KMS-11 (cell line): ENCODE results near the gene C9orf85.

Experiments
- H2AFZ ChIP-seq: fragments of 200-600 bp; sonication (generic); 2 replicates; pipeline ENCODE4 v1.6.1; 2016; ENCODE audit warnings: antibody characterized with exemption, mixed run types, low read depth
- H3K27ac ChIP-seq: fragments of 200-600 bp; sonication (generic); 2 replicates; pipeline ENCODE4 v1.6.1; 2016; ENCODE audit warnings: mild to moderate bottlenecking, mixed run types
- H3K27me3 ChIP-seq: fragments of 200-600 bp; sonication (generic); 2 replicates; pipeline ENCODE4 v1.6.1; 2017; ENCODE audit warnings: mild to moderate bottlenecking, low read depth, mixed run types, moderate library complexity; ENCODE audit not compliant: insufficient read depth
- H3K36me3 ChIP-seq: fragments of 200-600 bp; sonication (generic); 2 replicates; pipeline ENCODE4 v1.6.1; 2017; ENCODE audit warnings: mild to moderate bottlenecking, mixed run types; ENCODE audit not compliant: insufficient read depth
- H3K4me1 ChIP-seq: fragments of 200-600 bp; sonication (generic); 2 replicates; pipeline ENCODE4 v1.6.1; 2016; ENCODE audit warnings: mild to moderate bottlenecking, low read depth, mixed run types; ENCODE audit not compliant: poor library complexity, severe bottlenecking
- H3K4me2 ChIP-seq: fragments of 200-600 bp; sonication (generic); 2 replicates; pipeline ENCODE4 v1.7.0; 2016; ENCODE audit warnings: mild to moderate bottlenecking, mixed run types
- H3K4me3 ChIP-seq: fragments of 200-600 bp; sonication (generic); IDR thresholded peaks from 2 replicates; pipeline ENCODE4 v1.6.1; 2017; ENCODE audit warnings: low read depth, low read length, mixed read lengths; ENCODE audit not compliant: insufficient read depth
- H3K79me2 ChIP-seq: fragments of 200-600 bp; sonication (generic); 2 replicates; pipeline ENCODE4 v1.6.1; 2016; ENCODE audit warnings: low read depth, mixed run types; ENCODE audit not compliant: insufficient read depth
- H3K9ac ChIP-seq: fragments of 200-600 bp; sonication (generic); 2 replicates; pipeline ENCODE4 v1.6.1; 2016; ENCODE audit warnings: mild to moderate bottlenecking, mixed run types
- H4K20me1 ChIP-seq: fragments of 200-600 bp; sonication (generic); 2 replicates; pipeline ENCODE4 v1.6.1; 2016; ENCODE audit warnings: mild to moderate bottlenecking, mixed run types; ENCODE audit not compliant: insufficient read depth
- TF ChIP-seq, protein P1 (sequence below): fragments of 200-600 bp; sonication (generic); conservative IDR thresholded peaks from 2 replicates; pipeline ENCODE4 v1.6.1; 2017; ENCODE audit warnings: low read depth, mild to moderate bottlenecking, antibody characterized with exemption, low read length, moderate library complexity, mixed read lengths

C9orf85 gene

DNA sequence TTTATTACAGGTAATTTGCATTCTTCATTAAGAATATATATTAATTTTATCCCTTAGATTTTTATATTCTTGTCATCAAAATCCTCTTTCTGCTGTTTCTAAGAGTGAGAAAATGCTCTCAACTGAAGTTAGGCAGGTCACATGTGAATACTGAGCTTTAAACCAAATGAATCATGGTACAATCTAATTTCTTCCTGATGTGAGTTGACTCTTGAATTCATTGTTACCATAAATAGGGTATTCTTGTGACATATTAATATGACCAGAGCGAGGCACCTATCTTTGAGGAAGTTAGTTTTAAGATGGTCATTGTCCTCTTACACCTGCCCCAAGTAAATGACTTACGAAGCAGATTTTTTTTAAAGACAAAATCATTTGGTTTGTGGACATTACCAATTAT, 17.4 kb downstream of the C9orf85 start:
- Histone ChIP-seq H4K20me1 (no peaks in the 10 kb centered on the region), H3K27ac (no peak overlapping the region), H3K4me3 (no peak overlapping the region), H3K79me2 (0 out of 2 replicates have a peak, but pooled peaks cover 3% of the 10 kb centered on the region), H3K9ac (no peak overlapping the region), H3K27me3 (no peaks in the 10 kb centered on the region), H3K4me2 (no peak overlapping the region), H2AFZ (no peak overlapping the region), H3K36me3 (no peaks in the 10 kb centered on the region), H3K4me1 (peaks cover 16% of the 10 kb centered on the region)
- TF ChIP-seq, protein P1, sequence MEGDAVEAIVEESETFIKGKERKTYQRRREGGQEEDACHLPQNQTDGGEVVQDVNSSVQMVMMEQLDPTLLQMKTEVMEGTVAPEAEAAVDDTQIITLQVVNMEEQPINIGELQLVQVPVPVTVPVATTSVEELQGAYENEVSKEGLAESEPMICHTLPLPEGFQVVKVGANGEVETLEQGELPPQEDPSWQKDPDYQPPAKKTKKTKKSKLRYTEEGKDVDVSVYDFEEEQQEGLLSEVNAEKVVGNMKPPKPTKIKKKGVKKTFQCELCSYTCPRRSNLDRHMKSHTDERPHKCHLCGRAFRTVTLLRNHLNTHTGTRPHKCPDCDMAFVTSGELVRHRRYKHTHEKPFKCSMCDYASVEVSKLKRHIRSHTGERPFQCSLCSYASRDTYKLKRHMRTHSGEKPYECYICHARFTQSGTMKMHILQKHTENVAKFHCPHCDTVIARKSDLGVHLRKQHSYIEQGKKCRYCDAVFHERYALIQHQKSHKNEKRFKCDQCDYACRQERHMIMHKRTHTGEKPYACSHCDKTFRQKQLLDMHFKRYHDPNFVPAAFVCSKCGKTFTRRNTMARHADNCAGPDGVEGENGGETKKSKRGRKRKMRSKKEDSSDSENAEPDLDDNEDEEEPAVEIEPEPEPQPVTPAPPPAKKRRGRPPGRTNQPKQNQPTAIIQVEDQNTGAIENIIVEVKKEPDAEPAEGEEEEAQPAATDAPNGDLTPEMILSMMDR = no peak

DNA sequence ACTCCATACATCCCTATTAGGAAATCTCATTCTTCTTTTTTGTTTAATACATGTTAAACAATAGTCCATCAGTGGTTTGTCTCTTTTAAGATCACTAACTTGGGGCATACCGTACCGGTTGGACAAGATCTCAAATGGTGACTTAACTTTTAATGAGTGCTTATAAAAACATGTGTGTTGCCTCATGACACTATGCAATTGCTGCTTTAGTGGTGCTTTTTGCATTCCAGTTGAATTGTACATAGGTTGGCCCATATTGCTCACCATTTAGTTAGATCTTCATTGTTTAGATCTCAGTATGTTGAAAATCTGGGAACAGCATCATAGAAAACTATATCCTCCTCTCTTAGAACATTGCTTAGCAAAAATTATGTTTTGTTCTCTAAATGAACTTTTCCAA, 17.8 kb downstream of the C9orf85 start:
- 0 out of 2 replicates have a peak, but pooled peaks cover 3% of the 10 kb centered on the region for H3K79me2 ChIP-seq
- TF ChIP-seq, protein P1 = no peak

DNA sequence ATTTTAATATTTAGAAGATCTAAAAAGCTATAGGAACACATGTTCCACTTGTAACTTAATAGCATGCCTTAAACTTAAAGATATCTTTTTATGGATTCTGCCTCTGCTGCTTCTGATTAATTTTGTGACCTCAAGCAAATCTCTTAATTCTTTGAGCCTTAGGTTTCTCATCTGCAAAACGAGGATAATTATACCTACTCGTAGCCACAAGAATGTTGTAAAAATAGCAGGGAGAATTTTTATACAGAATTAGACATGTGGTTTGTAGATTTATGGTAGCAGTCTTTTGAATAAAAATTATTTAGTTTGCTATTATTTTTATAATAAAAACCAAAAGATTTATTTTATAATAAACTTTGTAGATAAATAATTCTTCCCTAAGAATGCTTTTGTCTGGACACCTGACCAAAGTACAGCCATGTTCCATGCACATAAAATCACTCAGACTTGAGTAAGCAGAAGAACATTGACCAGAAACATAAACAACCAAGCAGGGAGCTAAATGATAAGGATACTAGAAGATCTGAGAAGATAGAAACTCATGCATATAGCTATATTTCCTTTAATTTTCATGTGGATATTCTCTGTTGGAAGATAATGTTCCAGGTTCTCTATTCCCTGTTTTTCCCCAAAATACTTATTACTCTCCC, 18.5 kb downstream of the C9orf85 start:
- Histone ChIP-seq H3K79me2 (0 out of 2 replicates have a peak, but pooled peaks cover 3% of the 10 kb centered on the region), H3K36me3 (no peaks in the 10 kb centered on the region), H3K4me2 (no peak overlapping the region), H3K4me3 (no peak overlapping the region), H3K9ac (no peak overlapping the region), H2AFZ (no peak overlapping the region), H4K20me1 (no peaks in the 10 kb centered on the region), H3K27ac (no peak overlapping the region), H3K4me1 (peaks cover 16% of the 10 kb centered on the region), H3K27me3 (no peaks in the 10 kb centered on the region)
- TF ChIP-seq, protein P1 = no peak

More for the DNA sequence above, 17.8 kb downstream of the C9orf85 start:
- H3K4me3 ChIP-seq = no peak overlapping the region
- H3K27ac ChIP-seq = no peak overlapping the region
- H3K4me1 ChIP-seq = peaks cover 16% of the 10 kb centered on the region
- H3K27me3 ChIP-seq = no peaks in the 10 kb centered on the region
- no peaks in the 10 kb centered on the region for H4K20me1 ChIP-seq
- no peak overlapping the region for H2AFZ ChIP-seq
- no peaks in the 10 kb centered on the region for H3K36me3 ChIP-seq
- no peak overlapping the region for H3K4me2 ChIP-seq
- no peak overlapping the region for H3K9ac ChIP-seq

DNA sequence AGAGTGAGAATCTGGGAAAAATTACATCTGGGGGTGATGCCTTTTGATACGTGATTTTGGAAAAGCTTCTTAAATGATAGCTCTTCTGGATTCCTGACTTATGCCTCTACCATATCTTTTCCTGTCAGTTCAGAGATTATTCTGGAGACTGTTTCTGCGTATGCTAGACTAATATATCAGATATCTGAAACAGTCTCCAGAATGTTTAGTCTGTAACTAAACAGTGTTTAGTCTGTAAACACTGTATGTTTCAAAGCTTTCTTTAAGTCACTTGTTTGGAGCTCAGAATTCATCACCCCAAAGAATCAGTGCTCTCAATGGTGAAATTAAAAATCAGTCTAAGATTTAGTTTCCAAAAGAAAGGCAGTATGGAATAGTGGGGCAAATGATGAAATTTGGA, 19.7 kb downstream of the C9orf85 start:
- Histone ChIP-seq H2AFZ (no peak overlapping the region), H3K4me1 (peaks cover 16% of the 10 kb centered on the region), H4K20me1 (no peaks in the 10 kb centered on the region), H3K27ac (no peak overlapping the region), H3K4me2 (no peak overlapping the region), H3K4me3 (no peak overlapping the region), H3K9ac (no peak overlapping the region), H3K27me3 (no peaks in the 10 kb centered on the region), H3K79me2 (no peaks in the 10 kb centered on the region), H3K36me3 (no peaks in the 10 kb centered on the region)
- TF ChIP-seq, protein P1 = no peak
